RWPE1 (cell line): ENCODE measurements around the gene TRABD.

Experiments used
- CTCF ChIA-PET: fragments of 350-600 bp; sonication (Branson Sonifier 250); formaldehyde crosslinking; extraction: SDS; loops from one replicate; lab custom pipeline; 2021; lab: Yijun Ruan, JAX
- POLR2A ChIA-PET: fragments of 400-600 bp; formaldehyde crosslinking; extraction: SDS; loops from one replicate; lab custom pipeline; 2020; ENCODE audit warnings: antibody characterized with exemption; ENCODE audit not compliant: low non-redundant PET; lab: Yijun Ruan, JAX
- DNase-seq: peaks from one replicate; pipeline ENCODE4 v3.0.0; 2012; ENCODE audit warnings: low spot score
- H3K27ac ChIP-seq: fragments of 450-650 bp; 2 replicates; pipeline ENCODE4 v1.5.1; 2017
- TF ChIP-seq, protein P1 (sequence below): fragments of 450-650 bp; conservative IDR thresholded peaks from 2 replicates; pipeline ENCODE4 v1.5.1; 2017; ENCODE audit warnings: low read depth, mild to moderate bottlenecking

The TRABD gene

DNA sequence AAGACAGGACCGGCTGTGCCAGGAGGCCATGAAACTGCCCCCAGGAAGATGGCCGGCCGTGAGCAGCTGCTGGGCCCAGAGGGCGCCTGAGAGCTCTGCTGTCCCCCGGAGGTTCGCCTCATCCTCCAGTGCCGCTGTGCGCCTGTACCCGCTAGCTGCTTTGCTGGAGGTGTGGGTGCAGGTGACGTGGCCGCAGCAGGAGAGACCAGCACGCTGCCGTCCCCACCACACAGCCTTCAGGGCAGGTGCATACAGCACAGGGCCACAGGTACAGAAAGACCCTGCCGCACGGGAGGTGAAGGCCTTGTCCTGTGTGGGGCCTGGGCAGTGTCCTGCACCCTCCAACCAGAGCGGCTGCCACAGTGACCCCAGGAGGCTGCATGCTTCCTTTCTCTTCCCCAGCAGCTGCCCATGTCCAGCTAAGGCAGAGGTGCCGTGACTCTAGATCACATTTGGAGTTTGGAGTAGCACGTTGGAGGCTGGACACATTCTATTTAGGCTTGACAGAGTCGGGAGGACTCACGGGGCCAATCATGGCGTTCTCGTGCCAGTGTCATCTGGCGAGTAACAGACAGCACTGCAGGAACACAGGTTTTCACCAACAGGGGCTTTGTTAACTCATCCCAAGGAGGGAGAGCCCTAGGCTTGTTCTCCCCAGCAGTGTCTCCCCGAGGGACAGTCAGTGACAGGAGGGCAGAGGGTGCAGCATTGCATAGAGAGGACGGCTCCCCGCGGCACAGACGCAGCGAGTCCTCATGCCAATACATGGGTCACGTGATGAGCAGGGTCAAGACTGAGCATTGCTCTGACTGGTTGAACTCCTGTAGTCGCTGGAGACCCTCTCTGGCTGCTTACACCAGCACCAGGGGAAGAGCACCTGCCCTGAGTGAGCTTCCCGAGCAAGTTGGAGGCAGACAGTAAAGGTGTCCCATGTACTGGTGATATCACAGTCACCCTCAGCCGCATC is 33.9 kb upstream of the TRABD start:
- CTCF ChIA-PET, result no interaction called here
- TF ChIP-seq, protein P1, sequence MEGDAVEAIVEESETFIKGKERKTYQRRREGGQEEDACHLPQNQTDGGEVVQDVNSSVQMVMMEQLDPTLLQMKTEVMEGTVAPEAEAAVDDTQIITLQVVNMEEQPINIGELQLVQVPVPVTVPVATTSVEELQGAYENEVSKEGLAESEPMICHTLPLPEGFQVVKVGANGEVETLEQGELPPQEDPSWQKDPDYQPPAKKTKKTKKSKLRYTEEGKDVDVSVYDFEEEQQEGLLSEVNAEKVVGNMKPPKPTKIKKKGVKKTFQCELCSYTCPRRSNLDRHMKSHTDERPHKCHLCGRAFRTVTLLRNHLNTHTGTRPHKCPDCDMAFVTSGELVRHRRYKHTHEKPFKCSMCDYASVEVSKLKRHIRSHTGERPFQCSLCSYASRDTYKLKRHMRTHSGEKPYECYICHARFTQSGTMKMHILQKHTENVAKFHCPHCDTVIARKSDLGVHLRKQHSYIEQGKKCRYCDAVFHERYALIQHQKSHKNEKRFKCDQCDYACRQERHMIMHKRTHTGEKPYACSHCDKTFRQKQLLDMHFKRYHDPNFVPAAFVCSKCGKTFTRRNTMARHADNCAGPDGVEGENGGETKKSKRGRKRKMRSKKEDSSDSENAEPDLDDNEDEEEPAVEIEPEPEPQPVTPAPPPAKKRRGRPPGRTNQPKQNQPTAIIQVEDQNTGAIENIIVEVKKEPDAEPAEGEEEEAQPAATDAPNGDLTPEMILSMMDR, result no peak
- DNase-seq, result no peak
- POLR2A ChIA-PET, result interaction anchor here (0.6 kb wide), 1 partner anchor 170 kb away, joined by 5 read pairs; no protein-coding TSS in a partner anchor
- H3K27ac ChIP-seq, result no peak overlapping the region

DNA sequence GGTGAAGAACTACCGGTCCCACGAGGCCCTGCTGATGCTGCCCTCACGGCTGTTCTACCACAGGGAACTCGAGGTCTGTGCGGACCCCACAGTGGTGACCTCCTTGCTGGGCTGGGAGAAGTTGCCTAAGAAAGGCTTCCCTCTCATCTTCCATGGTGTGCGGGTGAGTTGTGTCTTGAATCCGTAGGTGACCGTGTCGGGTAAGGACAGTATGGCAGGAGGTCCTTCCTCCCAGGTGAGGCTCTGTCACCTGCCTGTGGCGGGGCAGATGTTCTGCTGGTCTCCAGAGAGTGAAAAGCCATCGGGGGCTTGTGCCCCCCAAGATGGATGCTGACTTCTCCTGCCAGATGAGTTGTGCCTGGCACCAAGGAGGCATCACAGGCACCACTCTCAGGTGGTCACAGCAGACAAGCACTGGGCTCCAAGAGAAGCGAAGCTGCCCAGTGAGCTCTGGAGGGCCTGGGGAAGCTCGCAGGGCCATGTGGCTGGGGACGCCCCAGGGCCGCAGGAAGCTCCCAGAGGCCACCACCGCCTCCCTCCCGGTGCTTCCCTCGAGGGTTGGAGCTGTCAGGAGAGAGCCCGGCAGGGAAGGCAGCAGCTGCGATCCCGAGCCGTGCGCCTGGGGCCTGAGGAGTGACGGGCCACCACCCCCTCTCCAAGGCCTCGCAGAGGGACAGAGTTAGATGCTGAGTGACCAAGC is 32.5 kb upstream of the TRABD start:
- TF ChIP-seq, protein P1, result no peak
- POLR2A ChIA-PET, result no interaction called here
- CTCF ChIA-PET, result no interaction called here
- H3K27ac ChIP-seq, result no peak overlapping the region
- no peak for DNase-seq

DNA sequence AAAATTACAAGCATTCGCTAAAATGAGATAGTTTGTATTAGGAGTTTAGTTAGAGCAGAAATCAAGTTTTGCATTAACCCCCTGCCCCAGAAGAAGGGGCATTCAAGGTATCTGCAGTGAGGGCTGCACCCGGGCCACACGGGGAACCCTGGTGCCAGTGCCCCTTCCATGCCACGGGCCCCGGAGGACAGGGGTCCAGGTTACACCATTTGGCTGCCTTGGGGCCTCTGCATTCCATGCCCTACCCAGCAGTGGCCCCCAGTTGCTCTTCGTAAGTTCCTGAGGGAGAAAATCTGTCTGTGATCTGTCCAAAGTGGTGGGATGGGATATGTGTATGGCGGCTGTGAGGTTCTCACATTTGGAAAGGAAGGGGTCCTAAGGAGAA is 32.0 kb upstream of the TRABD start:
- no peak for DNase-seq
- POLR2A ChIA-PET, result no interaction called here

GRCh38 chr22:50157709-50158375 is 27.9 kb upstream of the TRABD start:
- TF ChIP-seq, protein P1, result no peak
- peak; percentile 40 for DNase-seq
- CTCF ChIA-PET, result interaction anchor here (0.6 kb wide), 2 partner anchors 26 to 228 kb away, joined by 3 read pairs; no protein-coding TSS in a partner anchor
- H3K27ac ChIP-seq, result peak overlapping the region; percentile 62
- POLR2A ChIA-PET, result no interaction called here

More for the DNA sequence above, 32.0 kb upstream of the TRABD start:
- no peak overlapping the region for H3K27ac ChIP-seq
- TF ChIP-seq, protein P1, result no peak
- CTCF ChIA-PET, result no interaction called here

- no peak for DNase-seq
- CTCF ChIA-PET, result no interaction called here
- no peak overlapping the region for H3K27ac ChIP-seq
- POLR2A ChIA-PET, result no interaction called here
- TF ChIP-seq, protein P1, result no peak
Measured at GRCh38 chr22:50160947-50161346, 24.8 kb upstream of the TRABD start.
